ENCODE measurements around the gene PI16.
"Not testable (repeated sequence)": the region's sequence is repeated elsewhere in the genome, so short reads cannot be mapped to it uniquely, and the experiment has no call there.

The PI16 gene

DNA sequence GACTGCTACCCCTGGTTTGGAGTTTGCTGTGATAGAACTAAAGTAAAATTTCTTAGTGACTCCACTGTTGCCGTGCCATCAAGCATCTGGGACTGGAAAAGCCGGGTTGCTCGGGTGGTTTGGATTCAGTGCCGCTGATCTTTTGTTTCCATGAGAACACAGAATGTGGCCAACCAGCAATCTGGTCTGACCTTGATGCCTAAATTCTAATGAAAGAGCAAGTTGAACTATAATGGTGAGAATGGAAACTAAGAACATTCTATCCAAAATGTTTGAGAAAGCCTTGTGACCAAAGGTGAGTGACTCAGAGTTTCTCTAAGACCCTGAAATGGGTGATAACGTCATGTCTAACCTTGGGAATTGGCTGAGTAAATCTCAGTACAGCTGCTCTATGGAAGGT, 9.9 kb upstream of the PI16 start:
- H3K27me3 ChIP-seq, result peaks cover 53% of the 10 kb centered on the region
- H3K27ac ChIP-seq, result no peak overlapping the region
- no peaks in the 10 kb centered on the region for H3K36me3 ChIP-seq
- TF ChIP-seq, protein P1, sequence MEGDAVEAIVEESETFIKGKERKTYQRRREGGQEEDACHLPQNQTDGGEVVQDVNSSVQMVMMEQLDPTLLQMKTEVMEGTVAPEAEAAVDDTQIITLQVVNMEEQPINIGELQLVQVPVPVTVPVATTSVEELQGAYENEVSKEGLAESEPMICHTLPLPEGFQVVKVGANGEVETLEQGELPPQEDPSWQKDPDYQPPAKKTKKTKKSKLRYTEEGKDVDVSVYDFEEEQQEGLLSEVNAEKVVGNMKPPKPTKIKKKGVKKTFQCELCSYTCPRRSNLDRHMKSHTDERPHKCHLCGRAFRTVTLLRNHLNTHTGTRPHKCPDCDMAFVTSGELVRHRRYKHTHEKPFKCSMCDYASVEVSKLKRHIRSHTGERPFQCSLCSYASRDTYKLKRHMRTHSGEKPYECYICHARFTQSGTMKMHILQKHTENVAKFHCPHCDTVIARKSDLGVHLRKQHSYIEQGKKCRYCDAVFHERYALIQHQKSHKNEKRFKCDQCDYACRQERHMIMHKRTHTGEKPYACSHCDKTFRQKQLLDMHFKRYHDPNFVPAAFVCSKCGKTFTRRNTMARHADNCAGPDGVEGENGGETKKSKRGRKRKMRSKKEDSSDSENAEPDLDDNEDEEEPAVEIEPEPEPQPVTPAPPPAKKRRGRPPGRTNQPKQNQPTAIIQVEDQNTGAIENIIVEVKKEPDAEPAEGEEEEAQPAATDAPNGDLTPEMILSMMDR (IDR thresholded peaks at IDR 0.05), result no peak
- H3K9me3 ChIP-seq, result no peaks in the 10 kb centered on the region
- H3K4me3 ChIP-seq (ENCODE audit: low read depth in 1 of 2, low read length in 1 of 2), result no peak overlapping the region
- H3K4me1 ChIP-seq (ENCODE audit: control insufficient read depth in 1 of 2, insufficient read depth in 1 of 2, low read depth in 1 of 2, low read length in 1 of 2), result no peaks in the 10 kb centered on the region

DNA sequence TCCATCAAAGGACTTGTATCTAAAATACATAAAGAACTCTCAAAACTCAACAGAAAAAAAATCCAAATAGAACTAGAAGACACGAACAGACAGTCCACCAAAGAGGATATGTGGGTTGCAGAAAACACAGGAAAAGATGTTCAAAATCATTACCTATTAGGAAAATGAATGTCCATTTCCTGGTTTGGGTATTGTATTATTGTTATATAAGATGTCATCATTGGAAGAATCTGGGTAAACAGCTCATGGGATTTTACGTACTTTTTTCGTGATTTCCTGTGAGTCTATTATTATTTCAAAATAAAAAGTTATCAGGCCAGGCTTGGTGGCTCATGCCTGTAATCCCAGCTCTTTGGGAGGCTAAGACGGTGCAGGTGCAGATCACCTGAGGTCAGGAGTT, 9.2 kb upstream of the PI16 start:
- peaks cover 52% of the 10 kb centered on the region for H3K27me3 ChIP-seq
- no peaks in the 10 kb centered on the region for H3K4me1 ChIP-seq (ENCODE audit: control insufficient read depth in 1 of 2, insufficient read depth in 1 of 2, low read depth in 1 of 2, low read length in 1 of 2)
- TF ChIP-seq, protein P1 (IDR thresholded peaks at IDR 0.05), result no peak
- no peaks in the 10 kb centered on the region for H3K36me3 ChIP-seq
- H3K9me3 ChIP-seq, result no peaks in the 10 kb centered on the region
- H3K27ac ChIP-seq, result no peak overlapping the region
- H3K4me3 ChIP-seq (ENCODE audit: low read depth in 1 of 2, low read length in 1 of 2), result no peak overlapping the region

DNA sequence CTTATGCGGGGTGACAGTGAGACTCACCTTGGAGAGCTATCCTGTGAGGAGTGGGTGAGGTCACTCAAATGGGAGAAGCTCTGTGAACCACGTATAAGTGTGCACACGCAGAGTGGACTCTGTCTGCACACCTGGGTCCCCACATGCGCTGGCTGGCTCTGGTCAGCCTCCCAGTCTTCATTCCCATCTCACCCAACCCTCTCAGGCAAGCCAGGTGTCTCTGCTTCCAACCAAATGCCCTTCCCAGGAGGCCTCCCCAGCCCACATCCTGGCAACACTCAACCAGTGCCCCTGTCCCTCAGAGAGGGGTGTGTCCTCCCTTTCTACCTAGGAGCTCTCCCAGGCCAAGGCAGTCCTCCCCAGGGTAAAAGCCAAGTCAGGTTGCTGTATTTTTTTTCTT, 8.0 kb upstream of the PI16 start:
- H3K9me3 ChIP-seq, result no peaks in the 10 kb centered on the region
- no peak overlapping the region for H3K27ac ChIP-seq
- no peaks in the 10 kb centered on the region for H3K4me1 ChIP-seq (ENCODE audit: control insufficient read depth in 1 of 2, insufficient read depth in 1 of 2, low read depth in 1 of 2, low read length in 1 of 2)
- no peak overlapping the region for H3K4me3 ChIP-seq (ENCODE audit: low read depth in 1 of 2, low read length in 1 of 2)
- TF ChIP-seq, protein P1 (IDR thresholded peaks at IDR 0.05), result no peak
- H3K36me3 ChIP-seq, result no peaks in the 10 kb centered on the region
- H3K27me3 ChIP-seq, result peaks cover 59% of the 10 kb centered on the region

- Histone ChIP-seq H3K9me3 (no peaks in the 10 kb centered on the region), H3K4me1 (ENCODE audit: control insufficient read depth in 1 of 2, insufficient read depth in 1 of 2, low read depth in 1 of 2, low read length in 1 of 2) (no peaks in the 10 kb centered on the region), H3K27ac (no peak overlapping the region), H3K4me3 (ENCODE audit: low read depth in 1 of 2, low read length in 1 of 2) (no peak overlapping the region), H3K36me3 (no peaks in the 10 kb centered on the region), H3K27me3 (peaks cover 70% of the 10 kb centered on the region)
- TF ChIP-seq, protein P1 (IDR thresholded peaks at IDR 0.05), result no peak
Measured at GRCh38 chr6:36947570-36948351, 6.8 kb upstream of the PI16 start.

DNA sequence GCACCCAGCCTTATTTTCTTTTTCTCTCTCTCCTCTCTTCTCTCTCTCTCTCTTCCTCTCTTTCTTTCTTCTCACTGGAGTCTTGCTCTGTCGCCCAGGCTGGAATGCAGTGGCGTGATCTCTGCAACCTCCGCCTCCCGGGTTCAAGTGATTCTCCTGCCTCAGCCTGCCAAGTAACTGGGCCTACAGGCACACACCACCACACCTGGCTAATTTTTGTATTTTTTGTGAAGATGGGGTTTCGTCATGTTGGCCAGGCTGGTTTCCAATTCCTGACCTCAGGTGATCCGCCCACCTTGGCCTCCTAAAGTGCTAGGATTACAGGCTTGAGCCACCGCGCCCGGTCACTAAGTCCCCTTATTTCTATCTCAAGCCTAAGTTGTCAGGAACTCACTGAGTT, 5.5 kb upstream of the PI16 start:
- not testable (repeated sequence) for H3K4me3 ChIP-seq (ENCODE audit: low read depth in 1 of 2, low read length in 1 of 2); H3K36me3 ChIP-seq; H3K9me3 ChIP-seq; H3K4me1 ChIP-seq (ENCODE audit: control insufficient read depth in 1 of 2, insufficient read depth in 1 of 2, low read depth in 1 of 2, low read length in 1 of 2); H3K27ac ChIP-seq
- peaks cover 81% of the 10 kb centered on the region for H3K27me3 ChIP-seq

- H3K9me3 ChIP-seq, result no peaks in the 10 kb centered on the region
- H3K36me3 ChIP-seq, result no peaks in the 10 kb centered on the region
- no peak overlapping the region for H3K27ac ChIP-seq
- peaks cover 82% of the 10 kb centered on the region for H3K27me3 ChIP-seq
- no peak overlapping the region for H3K4me3 ChIP-seq (ENCODE audit: low read depth in 1 of 2, low read length in 1 of 2)
- no peaks in the 10 kb centered on the region for H3K4me1 ChIP-seq (ENCODE audit: control insufficient read depth in 1 of 2, insufficient read depth in 1 of 2, low read depth in 1 of 2, low read length in 1 of 2)
- TF ChIP-seq, protein P1 (IDR thresholded peaks at IDR 0.05), result no peak
Measured at GRCh38 chr6:36949636-36950035, 4.9 kb upstream of the PI16 start.
